K562 (cell line): ENCODE measurements around the gene ABCF2. TPM values are rescaled to one million over a fixed set of nuclear protein-coding genes. Genes with fewer than 3 reads are reported as not detected.

Experiments used
- ATF1 ChIP-seq, 2 experiments: fragments of 450-650 bp in 1 of 2; IDR thresholded peaks; 2 replicates each; pipeline ENCODE4 v1.6.1; 2016; ENCODE audit warnings: missing compliant biosample characterization in 1 of 2, missing genetic modification characterization in 1 of 2
- E2F3 ChIP-seq: fragments of 250-450 bp; sonication (Bioruptor Pico); IDR thresholded peaks from 2 replicates; pipeline ENCODE4 v1.4.0; 2020; ENCODE audit warnings: mild to moderate bottlenecking
- ILF3 ChIP-seq: fragments of 450-650 bp; IDR thresholded peaks from 2 replicates; pipeline ENCODE4 v1.6.1; 2018; ENCODE audit warnings: antibody characterized with exemption, mild to moderate bottlenecking, moderate library complexity, borderline replicate concordance
- L3MBTL2 ChIP-seq: fragments of 450-650 bp; IDR thresholded peaks from 2 replicates; pipeline ENCODE4 v1.6.1; 2016; ENCODE audit warnings: mild to moderate bottlenecking, moderate library complexity
- MBD2 ChIP-seq: sonication (generic); IDR thresholded peaks from 2 replicates; pipeline ENCODE4 v1.6.1; 2016; ENCODE audit warnings: low read depth, borderline replicate concordance
- MCM3 ChIP-seq: fragments of 450-650 bp; IDR thresholded peaks from 2 replicates; pipeline ENCODE4 v1.6.1; 2016
- MXI1 ChIP-seq: IDR thresholded peaks from 2 replicates; pipeline ENCODE4 v1.6.1; 2011; ENCODE audit warnings: low read depth, mild to moderate bottlenecking, improper control_type of control experiment, low read length
- PCBP2 ChIP-seq: fragments of 200-400 bp; formaldehyde crosslinking; IDR thresholded peaks from 2 replicates; pipeline ENCODE4 v1.6.1; 2018; ENCODE audit warnings: low read length, low read depth, mild to moderate bottlenecking, moderate library complexity; ENCODE audit not compliant: poor library complexity, severe bottlenecking
- SAFB ChIP-seq: fragments of 200-400 bp; formaldehyde crosslinking; IDR thresholded peaks from 2 replicates; pipeline ENCODE4 v1.6.1; 2017; ENCODE audit warnings: low read depth, low read length, borderline replicate concordance
- SIN3B ChIP-seq: fragments of 450-650 bp; IDR thresholded peaks from 2 replicates; pipeline ENCODE4 v1.6.1; 2017; ENCODE audit warnings: low read depth, mild to moderate bottlenecking, moderate library complexity
- ZNF217 ChIP-seq: sonication (generic); formaldehyde crosslinking; IDR thresholded peaks from 2 replicates; pipeline ENCODE4 v1.8.0; 2022; ENCODE audit warnings: mild to moderate bottlenecking, missing genetic modification reagents
- polyA plus RNA-seq, 8 experiments: library from polyadenylated mRNA; depleted of rRNA in 4 of 8; stranded (reverse) in 5 of 8; unstranded in 3 of 8; fragments of >200 nt; fragmentation: Nextera tagmentation in 2 of 8; fragmentation: Illumina TruSeq in 1 of 8; extraction: Ambion mirVana in 2 of 8; extraction: Trizol in 1 of 8; gene quantifications; 2 replicates each; pipeline versions ENCODE4 v1.2.1 to v1.2.3, GENCODE V29; 2011 to 2014; ENCODE audit warnings: inconsistent platforms in 1 of 8, missing spikeins in 1 of 8
- total RNA-seq, 7 experiments: library from RNA; depleted of rRNA in 6 of 7; stranded (reverse); fragments of >200 nt in 6 of 7; fragmentation: Illumina TruSeq in 2 of 7; extraction: Trizol in 2 of 7; gene quantifications; 2 replicates each; pipeline versions ENCODE4 v1.2.1 to v1.2.3, GENCODE V29; 2011 to 2021; ENCODE audit warnings: low replicate concordance in 1 of 7
- TF ChIP-seq, protein P1 (sequence below): fragments of 250-450 bp; sonication (Bioruptor Pico); IDR thresholded peaks from 2 replicates; pipeline ENCODE4 v1.4.0; 2020
- TF ChIP-seq, protein P2 (sequence below): fragments of 450-650 bp; conservative IDR thresholded peaks from 2 replicates; pipeline ENCODE4 v1.6.1; 2016; ENCODE audit warnings: missing genetic modification characterization, low read depth, mild to moderate bottlenecking, control low read depth, missing compliant biosample characterization
- TF ChIP-seq, protein P3 (sequence below): sonication (generic); formaldehyde crosslinking; IDR thresholded peaks from 2 replicates; pipeline ENCODE4 v1.8.0; 2022; ENCODE audit warnings: missing genetic modification reagents, mild to moderate bottlenecking, borderline replicate concordance
- TF ChIP-seq, protein P4 (sequence below): fragments of 250-450 bp; sonication (Bioruptor Pico); IDR thresholded peaks from 2 replicates; pipeline ENCODE4 v1.5.0; 2022; ENCODE audit warnings: mild to moderate bottlenecking

Gene ABCF2
- total and polyA plus RNA-seq, 9 of the 15 experiments (the other 6 are each of a cell fraction or from before 2014, with no cell fraction given), result 62.1 to 224 (median 113) TPM

DNA sequence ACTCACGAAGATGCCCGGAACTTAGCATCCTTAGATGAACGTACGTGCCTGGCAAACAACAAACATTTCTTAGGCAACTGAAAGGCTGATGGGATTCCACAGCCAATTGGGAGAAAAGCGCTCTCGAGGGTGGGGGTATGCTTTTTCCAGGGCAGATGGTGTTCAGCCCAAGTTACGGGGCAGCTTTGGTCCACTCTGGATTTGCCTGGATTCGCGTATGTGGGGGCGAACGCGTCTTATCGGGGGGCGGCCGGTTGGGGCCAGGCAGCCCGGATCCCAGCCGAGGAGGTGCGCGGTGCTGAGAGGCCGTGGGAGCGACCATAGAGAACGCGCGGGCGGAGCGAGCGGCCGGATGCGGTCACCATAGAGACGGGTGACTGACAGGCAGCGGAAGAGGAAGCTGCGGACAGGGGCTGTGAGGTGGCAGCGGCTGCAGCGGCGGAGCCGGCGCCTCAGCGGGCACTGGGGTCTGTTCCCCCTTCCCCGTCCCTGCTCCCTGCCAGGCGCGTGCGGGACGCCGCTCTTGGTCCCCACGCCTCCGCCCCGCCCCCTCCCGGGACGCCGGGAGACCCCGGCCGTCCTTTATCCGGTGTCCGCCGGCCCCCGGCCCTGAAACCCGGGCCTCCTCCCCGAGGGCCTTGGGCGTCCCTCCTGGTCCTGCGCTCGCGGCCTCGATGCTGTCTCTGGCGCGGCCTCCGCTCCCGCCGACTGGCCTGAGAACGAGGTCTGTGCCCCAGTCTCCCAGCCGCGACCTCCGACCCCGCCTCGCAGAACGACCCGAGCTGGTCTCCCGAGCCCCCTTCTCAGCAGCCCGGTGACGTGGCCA lies 5.3 kb upstream of the ABCF2 start, which contains the start of gene CHPF2 (continued):
- TF ChIP-seq L3MBTL2 (peak; percentile 36; the same call in 1 of the 2 replicates), MCM3 (no peak), ILF3 (no peak), ATF1 (CRISPR knock-in tag; IDR thresholded peaks at IDR 0.05) (no peak), ATF1 (tag; IDR thresholded peaks at IDR 0.05) (peak; percentile 62), MBD2 (peak; percentile 65; the same call in 1 of the 2 replicates), ZNF217 (CRISPR knock-in tag) (no peak), SAFB (no peak), E2F3 (CRISPR knock-in tag) (peak; percentile 24; the same call in 1 of the 2 replicates), SIN3B (no peak), PCBP2 (no peak), MXI1 (0 out of 2 replicates have a peak, but pooled peaks have one; percentile 49)
- TF ChIP-seq, protein P1, sequence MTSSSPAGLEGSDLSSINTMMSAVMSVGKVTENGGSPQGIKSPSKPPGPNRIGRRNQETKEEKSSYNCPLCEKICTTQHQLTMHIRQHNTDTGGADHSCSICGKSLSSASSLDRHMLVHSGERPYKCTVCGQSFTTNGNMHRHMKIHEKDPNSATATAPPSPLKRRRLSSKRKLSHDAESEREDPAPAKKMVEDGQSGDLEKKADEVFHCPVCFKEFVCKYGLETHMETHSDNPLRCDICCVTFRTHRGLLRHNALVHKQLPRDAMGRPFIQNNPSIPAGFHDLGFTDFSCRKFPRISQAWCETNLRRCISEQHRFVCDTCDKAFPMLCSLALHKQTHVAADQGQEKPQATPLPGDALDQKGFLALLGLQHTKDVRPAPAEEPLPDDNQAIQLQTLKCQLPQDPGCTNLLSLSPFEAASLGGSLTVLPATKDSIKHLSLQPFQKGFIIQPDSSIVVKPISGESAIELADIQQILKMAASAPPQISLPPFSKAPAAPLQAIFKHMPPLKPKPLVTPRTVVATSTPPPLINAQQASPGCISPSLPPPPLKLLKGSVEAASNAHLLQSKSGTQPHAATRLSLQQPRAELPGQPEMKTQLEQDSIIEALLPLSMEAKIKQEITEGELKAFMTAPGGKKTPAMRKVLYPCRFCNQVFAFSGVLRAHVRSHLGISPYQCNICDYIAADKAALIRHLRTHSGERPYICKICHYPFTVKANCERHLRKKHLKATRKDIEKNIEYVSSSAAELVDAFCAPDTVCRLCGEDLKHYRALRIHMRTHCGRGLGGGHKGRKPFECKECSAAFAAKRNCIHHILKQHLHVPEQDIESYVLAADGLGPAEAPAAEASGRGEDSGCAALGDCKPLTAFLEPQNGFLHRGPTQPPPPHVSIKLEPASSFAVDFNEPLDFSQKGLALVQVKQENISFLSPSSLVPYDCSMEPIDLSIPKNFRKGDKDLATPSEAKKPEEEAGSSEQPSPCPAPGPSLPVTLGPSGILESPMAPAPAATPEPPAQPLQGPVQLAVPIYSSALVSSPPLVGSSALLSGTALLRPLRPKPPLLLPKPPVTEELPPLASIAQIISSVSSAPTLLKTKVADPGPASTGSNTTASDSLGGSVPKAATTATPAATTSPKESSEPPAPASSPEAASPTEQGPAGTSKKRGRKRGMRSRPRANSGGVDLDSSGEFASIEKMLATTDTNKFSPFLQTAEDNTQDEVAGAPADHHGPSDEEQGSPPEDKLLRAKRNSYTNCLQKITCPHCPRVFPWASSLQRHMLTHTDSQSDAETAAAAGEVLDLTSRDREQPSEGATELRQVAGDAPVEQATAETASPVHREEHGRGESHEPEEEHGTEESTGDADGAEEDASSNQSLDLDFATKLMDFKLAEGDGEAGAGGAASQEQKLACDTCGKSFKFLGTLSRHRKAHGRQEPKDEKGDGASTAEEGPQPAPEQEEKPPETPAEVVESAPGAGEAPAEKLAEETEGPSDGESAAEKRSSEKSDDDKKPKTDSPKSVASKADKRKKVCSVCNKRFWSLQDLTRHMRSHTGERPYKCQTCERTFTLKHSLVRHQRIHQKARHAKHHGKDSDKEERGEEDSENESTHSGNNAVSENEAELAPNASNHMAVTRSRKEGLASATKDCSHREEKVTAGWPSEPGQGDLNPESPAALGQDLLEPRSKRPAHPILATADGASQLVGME (CRISPR knock-in tag), result peak; percentile 98
- TF ChIP-seq, protein P2, sequence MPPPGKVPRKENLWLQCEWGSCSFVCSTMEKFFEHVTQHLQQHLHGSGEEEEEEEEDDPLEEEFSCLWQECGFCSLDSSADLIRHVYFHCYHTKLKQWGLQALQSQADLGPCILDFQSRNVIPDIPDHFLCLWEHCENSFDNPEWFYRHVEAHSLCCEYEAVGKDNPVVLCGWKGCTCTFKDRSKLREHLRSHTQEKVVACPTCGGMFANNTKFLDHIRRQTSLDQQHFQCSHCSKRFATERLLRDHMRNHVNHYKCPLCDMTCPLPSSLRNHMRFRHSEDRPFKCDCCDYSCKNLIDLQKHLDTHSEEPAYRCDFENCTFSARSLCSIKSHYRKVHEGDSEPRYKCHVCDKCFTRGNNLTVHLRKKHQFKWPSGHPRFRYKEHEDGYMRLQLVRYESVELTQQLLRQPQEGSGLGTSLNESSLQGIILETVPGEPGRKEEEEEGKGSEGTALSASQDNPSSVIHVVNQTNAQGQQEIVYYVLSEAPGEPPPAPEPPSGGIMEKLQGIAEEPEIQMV (tag), result no peak
- TF ChIP-seq, protein P3, sequence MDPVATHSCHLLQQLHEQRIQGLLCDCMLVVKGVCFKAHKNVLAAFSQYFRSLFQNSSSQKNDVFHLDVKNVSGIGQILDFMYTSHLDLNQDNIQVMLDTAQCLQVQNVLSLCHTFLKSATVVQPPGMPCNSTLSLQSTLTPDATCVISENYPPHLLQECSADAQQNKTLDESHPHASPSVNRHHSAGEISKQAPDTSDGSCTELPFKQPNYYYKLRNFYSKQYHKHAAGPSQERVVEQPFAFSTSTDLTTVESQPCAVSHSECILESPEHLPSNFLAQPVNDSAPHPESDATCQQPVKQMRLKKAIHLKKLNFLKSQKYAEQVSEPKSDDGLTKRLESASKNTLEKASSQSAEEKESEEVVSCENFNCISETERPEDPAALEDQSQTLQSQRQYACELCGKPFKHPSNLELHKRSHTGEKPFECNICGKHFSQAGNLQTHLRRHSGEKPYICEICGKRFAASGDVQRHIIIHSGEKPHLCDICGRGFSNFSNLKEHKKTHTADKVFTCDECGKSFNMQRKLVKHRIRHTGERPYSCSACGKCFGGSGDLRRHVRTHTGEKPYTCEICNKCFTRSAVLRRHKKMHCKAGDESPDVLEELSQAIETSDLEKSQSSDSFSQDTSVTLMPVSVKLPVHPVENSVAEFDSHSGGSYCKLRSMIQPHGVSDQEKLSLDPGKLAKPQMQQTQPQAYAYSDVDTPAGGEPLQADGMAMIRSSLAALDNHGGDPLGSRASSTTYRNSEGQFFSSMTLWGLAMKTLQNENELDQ (CRISPR knock-in tag), result no peak
- TF ChIP-seq, protein P4, sequence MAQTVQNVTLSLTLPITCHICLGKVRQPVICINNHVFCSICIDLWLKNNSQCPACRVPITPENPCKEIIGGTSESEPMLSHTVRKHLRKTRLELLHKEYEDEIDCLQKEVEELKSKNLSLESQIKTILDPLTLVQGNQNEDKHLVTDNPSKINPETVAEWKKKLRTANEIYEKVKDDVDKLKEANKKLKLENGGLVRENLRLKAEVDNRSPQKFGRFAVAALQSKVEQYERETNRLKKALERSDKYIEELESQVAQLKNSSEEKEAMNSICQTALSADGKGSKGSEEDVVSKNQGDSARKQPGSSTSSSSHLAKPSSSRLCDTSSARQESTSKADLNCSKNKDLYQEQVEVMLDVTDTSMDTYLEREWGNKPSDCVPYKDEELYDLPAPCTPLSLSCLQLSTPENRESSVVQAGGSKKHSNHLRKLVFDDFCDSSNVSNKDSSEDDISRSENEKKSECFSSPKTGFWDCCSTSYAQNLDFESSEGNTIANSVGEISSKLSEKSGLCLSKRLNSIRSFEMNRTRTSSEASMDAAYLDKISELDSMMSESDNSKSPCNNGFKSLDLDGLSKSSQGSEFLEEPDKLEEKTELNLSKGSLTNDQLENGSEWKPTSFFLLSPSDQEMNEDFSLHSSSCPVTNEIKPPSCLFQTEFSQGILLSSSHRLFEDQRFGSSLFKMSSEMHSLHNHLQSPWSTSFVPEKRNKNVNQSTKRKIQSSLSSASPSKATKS (CRISPR knock-in tag), result no peak
